Left lung (tissue), 10 donors: ENCODE results near the gene BCAS3. TPM values are rescaled to one million over a fixed set of nuclear protein-coding genes. Genes with fewer than 3 reads are reported as not detected.

Source experiments
- ATAC-seq: fragments of 200-7000 bp; cut with Tn5 transposase; one replicate; pipeline ENCODE4 v1.9.1; 2020; ENCODE audit warnings: moderate library complexity
- DNase-seq, 4 donors: peaks; one replicate each; pipeline ENCODE4 v3.0.0-alpha.2; 2013 to 2020
- H3K27ac ChIP-seq, 2 donors: fragments of 200-600 bp; sonication (generic) in 1 of 2; one replicate each; pipeline versions ENCODE4 v1.5.0 to v1.8.0; 2020 to 2021
- H3K27me3 ChIP-seq, 2 donors: fragments of 200-600 bp; sonication (generic) in 1 of 2; one replicate each; pipeline versions ENCODE4 v1.5.0 to v1.8.0; 2020 to 2021
- H3K36me3 ChIP-seq, 2 donors: fragments of 200-600 bp; sonication (generic) in 1 of 2; one replicate each; pipeline versions ENCODE4 v1.5.0 to v1.8.0; 2020 to 2021
- H3K4me1 ChIP-seq, 2 donors: fragments of 200-600 bp; one replicate each; pipeline ENCODE4 v1.8.0; 2021
- H3K4me3 ChIP-seq, 2 donors: fragments of 200-600 bp; sonication (generic) in 1 of 2; one replicate each; pipeline versions ENCODE4 v1.5.0 to v1.8.0; 2020 to 2021; ENCODE audit warnings: mild to moderate bottlenecking in 1 of 2
- H3K9me3 ChIP-seq, 2 donors: fragments of 200-600 bp; sonication (generic) in 1 of 2; one replicate each; pipeline versions ENCODE4 v1.5.0 to v1.8.0; 2020 to 2021
- intact Hi-C, 2 donors: fragments of 100-400 bp; cut with DNase I; formaldehyde crosslinking; loops; one replicate each; pipeline versions ENCODE4 v1.11.2 to v1.14.2; 2022
- polyA plus RNA-seq, 6 donors: library from polyadenylated mRNA; unstranded; fragments of 120-200 nt; gene quantifications; one replicate each; pipeline ENCODE4 v1.2.1, GENCODE V29; 2013; ENCODE audit not compliant: insufficient read length in 6 of 6
- total RNA-seq, 2 donors: library from RNA; stranded (reverse); fragmentation: NEBNext Ultra II Directional; extraction: Animal tissue kit (Norgen Biotek cat#: 25700); gene quantifications; one replicate each; pipeline ENCODE4 v1.2.1, GENCODE V29; 2021
- TF ChIP-seq, protein P1 (sequence below), 2 donors: fragments of 200-600 bp; sonication (generic) in 1 of 2; IDR thresholded peaks; one replicate each; pipeline versions ENCODE4 v1.5.0 to v1.8.0; 2021; ENCODE audit warnings: antibody characterized with exemption in 2 of 2
- donor health status: DM: no; HTN: yes; CAD: no.
- donor health status: DM: no; HTN: no; CAD: no.

The BCAS3 gene
- total and polyA plus RNA-seq, 8 donors, result 21.2 to 29.6 (median 28.0) TPM

- no peaks in the 10 kb centered on the region for H3K27me3 ChIP-seq
- H3K4me3 ChIP-seq, result no peak overlapping the region
- intact Hi-C loops, result no loop called here
- peak overlapping the region in 1 of 2 donors; percentile 4 for H3K27ac ChIP-seq
- no peak for DNase-seq
- H3K36me3 ChIP-seq, result no peaks in the 10 kb centered on the region
- peaks cover 0 to 5% of the 10 kb centered on the region in 2 donors for H3K9me3 ChIP-seq
- H3K4me1 ChIP-seq, result no peaks in the 10 kb centered on the region
- no peak for ATAC-seq
- TF ChIP-seq, protein P1, sequence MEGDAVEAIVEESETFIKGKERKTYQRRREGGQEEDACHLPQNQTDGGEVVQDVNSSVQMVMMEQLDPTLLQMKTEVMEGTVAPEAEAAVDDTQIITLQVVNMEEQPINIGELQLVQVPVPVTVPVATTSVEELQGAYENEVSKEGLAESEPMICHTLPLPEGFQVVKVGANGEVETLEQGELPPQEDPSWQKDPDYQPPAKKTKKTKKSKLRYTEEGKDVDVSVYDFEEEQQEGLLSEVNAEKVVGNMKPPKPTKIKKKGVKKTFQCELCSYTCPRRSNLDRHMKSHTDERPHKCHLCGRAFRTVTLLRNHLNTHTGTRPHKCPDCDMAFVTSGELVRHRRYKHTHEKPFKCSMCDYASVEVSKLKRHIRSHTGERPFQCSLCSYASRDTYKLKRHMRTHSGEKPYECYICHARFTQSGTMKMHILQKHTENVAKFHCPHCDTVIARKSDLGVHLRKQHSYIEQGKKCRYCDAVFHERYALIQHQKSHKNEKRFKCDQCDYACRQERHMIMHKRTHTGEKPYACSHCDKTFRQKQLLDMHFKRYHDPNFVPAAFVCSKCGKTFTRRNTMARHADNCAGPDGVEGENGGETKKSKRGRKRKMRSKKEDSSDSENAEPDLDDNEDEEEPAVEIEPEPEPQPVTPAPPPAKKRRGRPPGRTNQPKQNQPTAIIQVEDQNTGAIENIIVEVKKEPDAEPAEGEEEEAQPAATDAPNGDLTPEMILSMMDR (IDR thresholded peaks at IDR 0.05), result no peak
These were observed 484.0 kb downstream of the BCAS3 start for GRCh38 chr17:61161615-61162134.

GRCh38 chr17:61164517-61164916 lies 486.9 kb downstream of the BCAS3 start:
- Histone ChIP-seq H3K9me3 (peaks cover 0 to 5% of the 10 kb centered on the region in 2 donors), H3K27me3 (no peaks in the 10 kb centered on the region), H3K27ac (no peak overlapping the region), H3K4me1 (no peaks in the 10 kb centered on the region), H3K4me3 (no peak overlapping the region), H3K36me3 (no peaks in the 10 kb centered on the region)
- DNase-seq (no peak), ATAC-seq (no peak)
- intact Hi-C loops, result no loop called here
- TF ChIP-seq, protein P1 (IDR thresholded peaks at IDR 0.05), result no peak

DNA sequence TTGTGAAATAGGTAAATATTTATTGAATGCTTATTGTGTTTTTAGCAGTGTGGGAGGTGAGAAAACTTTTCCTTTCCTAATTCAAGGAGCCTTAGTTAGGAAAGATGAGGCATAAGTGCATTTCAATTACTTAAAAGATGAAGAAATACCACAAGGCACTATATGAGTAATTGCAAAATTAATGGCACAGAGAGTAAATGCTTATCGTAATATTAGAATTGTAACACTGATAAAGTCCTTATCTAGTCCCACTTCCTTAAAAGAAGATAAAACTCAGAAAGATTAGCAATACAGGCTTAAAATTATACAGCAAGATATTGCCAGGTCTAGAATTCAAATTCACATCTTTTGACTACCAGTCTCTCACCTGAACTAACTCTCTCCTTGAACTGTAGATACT lies 489.4 kb downstream of the BCAS3 start:
- Histone ChIP-seq H3K4me3 (no peak overlapping the region), H3K27ac (no peak overlapping the region), H3K9me3 (peaks cover 0 to 5% of the 10 kb centered on the region in 2 donors), H3K27me3 (no peaks in the 10 kb centered on the region), H3K36me3 (no peaks in the 10 kb centered on the region), H3K4me1 (no peaks in the 10 kb centered on the region)
- TF ChIP-seq, protein P1 (IDR thresholded peaks at IDR 0.05), result no peak
- DNase-seq, result no peak
- intact Hi-C loops, result no loop called here
- no peak for ATAC-seq

DNA sequence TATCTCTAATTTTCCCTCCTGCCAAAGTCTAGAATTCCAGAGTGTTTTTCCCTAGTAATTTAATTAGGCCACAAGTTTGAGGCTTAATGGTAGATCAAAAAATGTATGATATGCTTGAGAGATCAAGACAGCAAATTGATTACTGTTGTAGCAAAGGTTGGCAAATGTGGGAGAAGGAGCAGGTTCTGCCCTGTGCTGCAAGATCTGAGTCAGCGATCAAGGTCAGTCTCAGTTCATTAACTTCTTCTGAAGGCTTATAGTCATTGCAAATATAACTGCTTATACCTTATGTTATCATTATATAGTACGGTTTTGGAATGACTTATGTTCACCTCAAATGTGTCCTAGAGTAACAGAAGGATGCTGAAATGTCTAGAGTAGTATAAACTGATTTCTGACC lies 490.9 kb downstream of the BCAS3 start:
- no peak for ATAC-seq
- no peaks in the 10 kb centered on the region for H3K4me1 ChIP-seq
- no peak overlapping the region for H3K4me3 ChIP-seq
- no peaks in the 10 kb centered on the region for H3K36me3 ChIP-seq
- no peak overlapping the region for H3K27ac ChIP-seq
- no peak for DNase-seq
- TF ChIP-seq, protein P1 (IDR thresholded peaks at IDR 0.05), result no peak
- H3K9me3 ChIP-seq, result peaks cover 0 to 5% of the 10 kb centered on the region in 2 donors
- intact Hi-C loops, result no loop called here
- no peaks in the 10 kb centered on the region for H3K27me3 ChIP-seq

DNA sequence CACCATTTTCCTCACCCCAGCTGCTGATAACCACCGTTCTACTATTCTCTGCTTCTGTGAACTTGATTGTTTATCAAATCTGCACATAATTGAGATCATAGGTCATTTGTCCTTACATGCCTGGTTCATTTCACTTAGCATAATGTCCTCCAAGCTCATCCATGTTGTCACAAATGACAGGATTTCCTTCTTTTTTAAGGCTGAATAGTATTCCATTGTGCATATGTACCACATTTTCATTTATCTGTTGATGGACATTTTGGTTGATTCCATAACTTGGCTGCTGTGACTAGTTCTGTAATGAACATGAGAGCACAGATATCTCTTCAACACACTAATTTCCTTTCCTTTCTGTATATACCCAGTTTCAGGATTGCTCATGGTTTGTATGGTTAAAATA lies 496.7 kb downstream of the BCAS3 start:
- no peaks in the 10 kb centered on the region for H3K9me3 ChIP-seq
- DNase-seq, result no peak
- ATAC-seq, result no peak
- H3K36me3 ChIP-seq, result no peaks in the 10 kb centered on the region
- intact Hi-C loops, result no loop called here
- no peak overlapping the region for H3K4me3 ChIP-seq
- H3K4me1 ChIP-seq, result no peaks in the 10 kb centered on the region
- H3K27me3 ChIP-seq, result no peaks in the 10 kb centered on the region
- no peak overlapping the region for H3K27ac ChIP-seq
- TF ChIP-seq, protein P1 (IDR thresholded peaks at IDR 0.05), result no peak
